ENCODE results near the gene YWHAG. TPM values are rescaled to one million over a fixed set of nuclear protein-coding genes. Genes with fewer than 3 reads are reported as not detected.
"Not testable (repeated sequence)": the region's sequence is repeated elsewhere in the genome, so short reads cannot be mapped to it uniquely, and the experiment has no call there.

The YWHAG gene
- polyA plus RNA-seq, 1 experiment = 48.8 TPM

DNA sequence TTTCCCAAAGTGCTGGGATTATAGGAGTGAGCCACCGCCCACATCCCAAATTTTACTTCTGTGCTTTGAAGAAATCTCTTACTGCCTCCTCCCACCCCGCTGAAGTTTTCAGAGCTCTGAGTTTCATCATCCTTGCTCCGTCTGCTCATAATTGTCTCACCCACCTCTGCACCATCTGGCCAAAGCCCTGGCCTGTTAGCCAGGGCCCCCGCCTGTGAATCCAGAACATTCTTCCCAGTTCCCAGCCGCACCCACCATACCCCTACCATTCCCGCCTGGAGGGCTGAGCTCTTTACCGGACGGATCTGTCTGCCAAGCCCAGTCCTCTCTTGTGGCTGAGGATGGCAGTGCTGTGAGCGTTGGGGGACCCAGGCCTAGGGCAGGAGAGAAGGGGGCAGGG lies 36.2 kb upstream of the YWHAG start:
- TF ChIP-seq, protein P1, sequence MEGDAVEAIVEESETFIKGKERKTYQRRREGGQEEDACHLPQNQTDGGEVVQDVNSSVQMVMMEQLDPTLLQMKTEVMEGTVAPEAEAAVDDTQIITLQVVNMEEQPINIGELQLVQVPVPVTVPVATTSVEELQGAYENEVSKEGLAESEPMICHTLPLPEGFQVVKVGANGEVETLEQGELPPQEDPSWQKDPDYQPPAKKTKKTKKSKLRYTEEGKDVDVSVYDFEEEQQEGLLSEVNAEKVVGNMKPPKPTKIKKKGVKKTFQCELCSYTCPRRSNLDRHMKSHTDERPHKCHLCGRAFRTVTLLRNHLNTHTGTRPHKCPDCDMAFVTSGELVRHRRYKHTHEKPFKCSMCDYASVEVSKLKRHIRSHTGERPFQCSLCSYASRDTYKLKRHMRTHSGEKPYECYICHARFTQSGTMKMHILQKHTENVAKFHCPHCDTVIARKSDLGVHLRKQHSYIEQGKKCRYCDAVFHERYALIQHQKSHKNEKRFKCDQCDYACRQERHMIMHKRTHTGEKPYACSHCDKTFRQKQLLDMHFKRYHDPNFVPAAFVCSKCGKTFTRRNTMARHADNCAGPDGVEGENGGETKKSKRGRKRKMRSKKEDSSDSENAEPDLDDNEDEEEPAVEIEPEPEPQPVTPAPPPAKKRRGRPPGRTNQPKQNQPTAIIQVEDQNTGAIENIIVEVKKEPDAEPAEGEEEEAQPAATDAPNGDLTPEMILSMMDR (IDR thresholded peaks at IDR 0.05; ENCODE audit: insufficient read depth, low read depth, low read length) = no peak
- Histone ChIP-seq H3K27me3 (ENCODE audit: control insufficient read depth, insufficient read depth, low read length) (no peaks in the 10 kb centered on the region), H3K4me3 (ENCODE audit: low read depth, low read length) (no peak overlapping the region), H3K36me3 (ENCODE audit: control insufficient read depth, insufficient read depth, low read length) (no peaks in the 10 kb centered on the region)
- POLR2A ChIA-PET = no interaction called here
- CTCF ChIA-PET = interaction anchor here (2.0 kb wide), 1 partner anchor 9 kb away, joined by 9 read pairs; no protein-coding TSS in a partner anchor
- no peak for DNase-seq (ENCODE audit: low read depth)

DNA sequence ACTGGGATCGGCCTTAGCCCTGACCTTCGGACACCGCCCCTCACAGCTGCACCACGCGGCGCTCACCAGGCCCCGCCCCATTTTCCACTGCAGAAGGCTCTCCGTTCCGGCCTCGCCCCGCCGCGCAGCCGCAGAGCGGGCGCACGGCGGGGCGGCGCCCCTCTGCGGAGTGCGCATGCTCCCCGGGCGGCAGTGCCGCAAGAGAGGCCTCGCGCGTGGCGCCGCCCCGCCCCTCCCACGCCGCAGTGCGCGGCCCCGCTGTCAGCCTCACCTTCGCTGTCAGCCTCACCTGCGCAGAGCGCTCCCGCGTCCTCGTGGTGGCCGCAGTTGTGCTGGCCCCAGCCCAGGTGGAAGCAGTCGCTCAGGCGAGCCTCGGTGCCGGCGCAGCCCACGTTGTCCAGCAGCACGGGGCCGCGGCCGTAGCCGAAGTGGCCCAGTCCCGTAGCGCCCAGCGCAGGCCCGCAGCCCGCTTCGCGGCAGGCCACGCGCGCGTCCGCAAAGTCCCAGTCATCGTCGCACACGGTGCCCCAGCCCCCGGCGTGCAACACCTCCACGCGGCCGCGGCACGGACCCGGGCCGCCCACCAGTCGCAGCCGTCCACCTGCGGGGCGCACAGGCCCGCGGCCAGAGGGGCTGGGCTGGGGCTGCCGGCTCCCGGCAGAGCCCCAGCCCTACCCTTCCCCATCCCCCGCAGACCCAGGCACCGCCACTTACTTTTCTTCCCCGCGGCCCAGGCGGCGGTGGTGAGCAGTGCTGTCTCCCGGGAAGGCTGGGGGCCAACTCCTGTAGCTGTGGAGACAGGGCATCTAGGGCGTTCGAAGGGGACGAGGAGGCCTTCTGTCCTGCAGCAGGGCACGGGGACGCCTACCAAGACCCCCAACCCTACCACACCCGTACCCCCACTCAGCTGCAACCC lies 34.6 kb upstream of the YWHAG start:
- H3K4me3 ChIP-seq (ENCODE audit: low read depth, low read length) = peak overlapping the region; percentile 71
- H3K36me3 ChIP-seq (ENCODE audit: control insufficient read depth, insufficient read depth, low read length) = no peaks in the 10 kb centered on the region
- peak; percentile 57 for DNase-seq (ENCODE audit: low read depth)
- no peaks in the 10 kb centered on the region for H3K27me3 ChIP-seq (ENCODE audit: control insufficient read depth, insufficient read depth, low read length)
- TF ChIP-seq, protein P1 (IDR thresholded peaks at IDR 0.05; ENCODE audit: insufficient read depth, low read depth, low read length) = no peak
- CTCF ChIA-PET = interaction anchor here (0.8 to 1.1 kb wide), 2 partner anchors 10 to 33 kb away, joined by 3 read pairs; no protein-coding TSS in a partner anchor
- POLR2A ChIA-PET = no interaction called here

DNA sequence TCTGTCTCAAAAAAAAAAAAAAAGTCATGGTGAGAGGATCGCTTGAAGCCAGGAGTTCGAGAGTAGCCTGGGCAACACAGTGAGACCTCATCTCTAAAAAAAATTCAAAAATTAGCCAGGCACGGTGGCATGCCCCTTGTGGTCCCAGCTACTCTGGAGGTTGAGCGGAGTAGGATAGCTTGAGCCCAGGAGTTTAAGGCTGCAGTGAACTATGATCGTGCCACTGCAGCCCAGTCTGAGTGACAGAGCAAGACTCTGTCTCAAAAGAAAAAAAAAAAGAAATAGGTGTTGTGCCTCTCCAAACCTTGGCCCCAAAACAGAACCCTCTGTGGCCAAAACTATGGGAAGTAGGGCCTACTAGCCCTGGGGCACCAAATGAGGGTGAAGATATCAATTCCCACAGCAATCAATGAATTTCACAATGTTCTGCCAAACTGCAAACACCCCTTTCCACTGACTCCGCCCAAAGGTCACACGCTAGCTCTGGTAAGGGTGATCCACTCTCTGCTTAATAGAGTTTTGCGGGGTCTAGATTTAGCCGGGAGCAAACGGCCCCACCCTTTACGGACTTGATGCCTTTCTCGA lies 33.8 kb upstream of the YWHAG start:
- ChIA-PET POLR2A (no interaction called here), CTCF (interaction anchor here (0.8 to 1.1 kb wide), 2 partner anchors 9 to 32 kb away, joined by 3 read pairs; no protein-coding TSS in a partner anchor)
- TF ChIP-seq, protein P1 (IDR thresholded peaks at IDR 0.05; ENCODE audit: insufficient read depth, low read depth, low read length) = no peak
- Histone ChIP-seq H3K4me3 (ENCODE audit: low read depth, low read length) (peak overlapping the region; percentile 34), H3K27me3 (ENCODE audit: control insufficient read depth, insufficient read depth, low read length) (no peaks in the 10 kb centered on the region), H3K36me3 (ENCODE audit: control insufficient read depth, insufficient read depth, low read length) (no peaks in the 10 kb centered on the region)
- no peak for DNase-seq (ENCODE audit: low read depth)

DNA sequence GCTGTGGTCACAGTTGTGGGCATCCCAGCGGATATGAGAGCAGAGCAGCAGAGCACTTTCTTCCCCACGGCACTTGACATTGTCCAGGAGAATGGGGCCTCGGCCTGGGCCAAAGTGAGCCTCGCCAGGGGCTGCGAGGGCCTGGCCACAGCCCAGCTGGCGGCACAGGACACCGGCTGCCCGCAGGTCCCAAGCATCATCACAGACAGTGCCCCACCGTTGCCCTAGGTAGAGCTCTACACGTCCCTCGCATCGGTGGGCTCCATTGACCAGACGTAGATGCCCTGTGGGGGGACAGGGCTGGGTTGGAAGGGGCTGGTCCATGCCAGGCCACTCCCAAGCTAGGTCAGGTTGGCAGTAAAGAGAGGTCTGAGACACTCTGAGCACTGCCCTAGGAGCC lies 31.3 kb upstream of the YWHAG start:
- Histone ChIP-seq H3K27me3 (ENCODE audit: control insufficient read depth, insufficient read depth, low read length) (no peaks in the 10 kb centered on the region), H3K4me3 (ENCODE audit: low read depth, low read length) (no peak overlapping the region), H3K36me3 (ENCODE audit: control insufficient read depth, insufficient read depth, low read length) (no peaks in the 10 kb centered on the region)
- CTCF ChIA-PET = no interaction called here
- TF ChIP-seq, protein P1 (IDR thresholded peaks at IDR 0.05; ENCODE audit: insufficient read depth, low read depth, low read length) = no peak
- POLR2A ChIA-PET = no interaction called here
- no peak for DNase-seq (ENCODE audit: low read depth)

DNA sequence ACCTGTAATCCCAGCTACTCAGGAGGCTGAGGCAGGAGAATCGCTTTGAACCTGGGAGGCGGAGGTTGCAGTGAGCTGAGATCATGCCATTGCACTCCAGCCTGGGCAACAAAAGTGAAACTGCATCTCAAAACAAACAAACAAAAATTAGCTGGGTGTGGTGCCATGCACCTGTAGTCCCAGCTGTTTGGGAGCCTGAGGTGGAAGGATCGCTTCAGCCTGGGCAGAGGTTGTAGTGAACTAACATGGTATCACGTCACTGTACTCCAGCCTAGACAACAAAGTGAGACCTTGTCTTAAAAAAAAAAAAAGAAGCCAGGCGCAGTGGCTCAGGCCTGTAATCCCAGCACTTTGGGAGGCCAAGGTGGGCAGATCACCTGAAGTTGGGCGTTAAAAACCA lies 29.0 kb upstream of the YWHAG start:
- CTCF ChIA-PET; H3K4me3 ChIP-seq (ENCODE audit: low read depth, low read length); DNase-seq (ENCODE audit: low read depth); H3K36me3 ChIP-seq (ENCODE audit: control insufficient read depth, insufficient read depth, low read length); H3K27me3 ChIP-seq (ENCODE audit: control insufficient read depth, insufficient read depth, low read length); POLR2A ChIA-PET: not testable (repeated sequence)

All from BJ (cell line).